ENCODE data around the gene OSBPL9.

The OSBPL9 gene

DNA sequence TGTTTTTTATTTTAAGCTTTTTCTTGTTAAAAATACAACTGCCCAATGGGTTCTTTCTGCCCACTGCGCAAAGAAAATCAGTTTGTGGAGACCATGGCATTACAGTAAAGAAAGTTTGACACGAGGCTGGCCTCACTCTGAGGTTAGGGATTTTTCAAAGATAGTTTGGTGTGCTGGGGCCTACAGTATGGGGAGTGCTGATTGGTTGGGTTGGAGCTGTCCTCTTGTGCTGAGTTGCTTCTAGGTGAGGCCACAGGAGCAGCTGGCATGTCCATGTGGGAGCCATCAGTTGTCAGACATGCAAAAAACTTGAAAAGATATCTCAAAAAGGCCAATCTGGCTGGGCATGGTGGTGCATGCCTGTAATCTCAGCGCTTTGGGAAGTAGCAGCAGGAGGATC is 14.0 kb downstream of the OSBPL9 start:
- no peak for FAIRE-seq
- DNase-seq (ENCODE audit: insufficient read length, low spot score), result no peak
- TF ChIP-seq POLR2A (IDR thresholded peaks at IDR 0.05; ENCODE audit: low read depth, low read length) (no peak), POU2F2 (IDR thresholded peaks at IDR 0.05; ENCODE audit: low read depth, low read length) (no peak), PAX5 (IDR thresholded peaks at IDR 0.05; ENCODE audit: insufficient read depth, low read length, severe bottlenecking) (no peak), POLR2AphosphoS5 (IDR thresholded peaks at IDR 0.05; ENCODE audit: low read depth, low read length) (no peak), SPI1 (IDR thresholded peaks at IDR 0.05; ENCODE audit: low read depth, low read length) (no peak), TAF1 (IDR thresholded peaks at IDR 0.05; ENCODE audit: low read depth, low read length) (no peak)

DNA sequence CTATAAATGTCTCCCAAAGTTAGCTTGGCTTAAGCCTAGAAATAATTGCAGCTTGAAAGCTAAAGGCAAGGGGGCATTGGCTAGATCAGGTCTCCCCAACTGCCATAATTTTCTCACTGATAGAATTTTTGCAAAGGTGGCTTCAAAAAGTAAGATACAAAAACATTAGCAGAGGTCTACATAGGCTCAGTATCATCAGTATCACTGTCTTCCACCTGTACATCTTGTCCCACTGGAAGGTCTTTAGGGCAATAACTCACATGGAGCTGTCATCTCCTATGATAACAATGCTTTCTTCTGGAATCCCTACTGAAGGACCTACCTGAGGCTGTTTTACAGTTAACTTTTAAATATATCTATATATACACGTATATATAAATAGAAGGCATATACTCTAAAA is 14.9 kb downstream of the OSBPL9 start:
- no peak for DNase-seq (ENCODE audit: insufficient read length, low spot score)
- no peak for TF ChIP-seq POU2F2 (IDR thresholded peaks at IDR 0.05; ENCODE audit: low read depth, low read length)
- no peak for TF ChIP-seq TAF1 (IDR thresholded peaks at IDR 0.05; ENCODE audit: low read depth, low read length)
- TF ChIP-seq POLR2A (IDR thresholded peaks at IDR 0.05; ENCODE audit: low read depth, low read length), result no peak
- TF ChIP-seq PAX5 (IDR thresholded peaks at IDR 0.05; ENCODE audit: insufficient read depth, low read length, severe bottlenecking), result no peak
- TF ChIP-seq POLR2AphosphoS5 (IDR thresholded peaks at IDR 0.05; ENCODE audit: low read depth, low read length), result no peak
- TF ChIP-seq SPI1 (IDR thresholded peaks at IDR 0.05; ENCODE audit: low read depth, low read length), result no peak
- FAIRE-seq, result no peak

DNA sequence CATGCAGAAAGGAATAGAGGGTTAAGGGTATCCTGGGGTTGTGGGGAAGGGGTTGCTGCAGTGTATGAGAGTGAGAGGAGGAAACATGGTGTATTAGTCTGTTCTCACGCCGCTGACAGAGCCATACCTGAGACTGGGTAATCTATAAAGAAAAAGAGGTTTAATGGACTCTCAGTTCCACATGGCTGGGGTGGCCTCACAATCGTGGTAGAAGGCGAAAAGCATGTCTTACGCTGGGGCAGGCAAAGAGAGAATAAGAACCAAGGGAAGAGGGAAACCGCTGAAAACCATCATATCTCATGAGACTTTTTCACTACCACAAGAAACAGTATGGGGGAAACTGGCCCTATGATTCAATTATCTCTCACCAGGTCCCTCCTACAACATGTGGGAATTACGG is 17.7 kb downstream of the OSBPL9 start:
- FAIRE-seq, result no peak
- no peak for TF ChIP-seq SPI1 (IDR thresholded peaks at IDR 0.05; ENCODE audit: low read depth, low read length)
- TF ChIP-seq POLR2AphosphoS5 (IDR thresholded peaks at IDR 0.05; ENCODE audit: low read depth, low read length), result no peak

DNA sequence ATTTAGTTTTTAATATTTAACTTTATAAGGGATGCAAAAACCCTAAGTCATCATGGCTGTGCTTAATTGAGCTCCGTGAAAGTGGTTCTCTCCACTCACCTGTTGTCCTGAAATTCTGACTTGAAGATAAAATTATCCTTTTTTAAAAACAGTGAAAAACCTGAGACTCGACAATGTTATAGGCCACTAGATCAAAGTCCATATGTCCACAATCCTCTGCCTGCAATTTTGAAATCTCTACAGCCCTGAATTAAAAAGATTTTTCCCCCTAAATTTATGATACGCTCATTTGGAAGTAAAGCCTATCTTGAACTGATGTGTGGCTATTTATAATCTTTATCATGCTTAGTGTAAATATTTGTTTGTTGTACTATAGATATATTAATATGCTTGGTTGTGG is 18.7 kb downstream of the OSBPL9 start:
- TF ChIP-seq PAX5 (IDR thresholded peaks at IDR 0.05; ENCODE audit: insufficient read depth, low read length, severe bottlenecking) (no peak), POLR2A (IDR thresholded peaks at IDR 0.05; ENCODE audit: low read depth, low read length) (no peak), POLR2AphosphoS5 (IDR thresholded peaks at IDR 0.05; ENCODE audit: low read depth, low read length) (no peak), POU2F2 (IDR thresholded peaks at IDR 0.05; ENCODE audit: low read depth, low read length) (no peak), TAF1 (IDR thresholded peaks at IDR 0.05; ENCODE audit: low read depth, low read length) (no peak), SPI1 (IDR thresholded peaks at IDR 0.05; ENCODE audit: low read depth, low read length) (no peak)
- no peak for FAIRE-seq
- DNase-seq (ENCODE audit: insufficient read length, low spot score), result no peak

More for the DNA sequence above, 17.7 kb downstream of the OSBPL9 start:
- no peak for DNase-seq (ENCODE audit: insufficient read length, low spot score)

DNA sequence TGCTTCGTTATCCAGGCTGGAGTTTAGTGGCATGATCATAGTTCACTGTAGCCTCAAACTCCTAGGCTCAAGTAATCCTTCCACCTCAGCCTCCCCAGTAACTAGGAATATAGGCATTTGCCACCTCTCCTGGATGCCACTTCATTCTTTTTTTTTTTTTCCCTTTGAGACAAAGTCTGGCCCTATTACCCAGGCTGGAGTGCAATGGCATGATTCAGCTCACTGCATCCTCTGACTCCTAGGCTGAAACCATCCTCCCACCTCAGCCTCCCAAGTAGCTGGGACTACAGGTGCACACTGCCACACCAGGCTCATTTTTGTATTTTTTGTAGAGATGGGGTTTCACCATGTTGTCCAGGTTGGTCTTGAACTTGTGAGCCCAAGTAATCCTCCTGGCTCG is 19.3 kb downstream of the OSBPL9 start:
- no peak for FAIRE-seq
- TF ChIP-seq PAX5 (IDR thresholded peaks at IDR 0.05; ENCODE audit: insufficient read depth, low read length, severe bottlenecking), result no peak
- TF ChIP-seq TAF1 (IDR thresholded peaks at IDR 0.05; ENCODE audit: low read depth, low read length), result no peak
- no peak for TF ChIP-seq POLR2A (IDR thresholded peaks at IDR 0.05; ENCODE audit: low read depth, low read length)
- no peak for TF ChIP-seq POU2F2 (IDR thresholded peaks at IDR 0.05; ENCODE audit: low read depth, low read length)
- no peak for TF ChIP-seq SPI1 (IDR thresholded peaks at IDR 0.05; ENCODE audit: low read depth, low read length)
- TF ChIP-seq POLR2AphosphoS5 (IDR thresholded peaks at IDR 0.05; ENCODE audit: low read depth, low read length), result no peak
- DNase-seq (ENCODE audit: insufficient read length, low spot score), result no peak

DNA sequence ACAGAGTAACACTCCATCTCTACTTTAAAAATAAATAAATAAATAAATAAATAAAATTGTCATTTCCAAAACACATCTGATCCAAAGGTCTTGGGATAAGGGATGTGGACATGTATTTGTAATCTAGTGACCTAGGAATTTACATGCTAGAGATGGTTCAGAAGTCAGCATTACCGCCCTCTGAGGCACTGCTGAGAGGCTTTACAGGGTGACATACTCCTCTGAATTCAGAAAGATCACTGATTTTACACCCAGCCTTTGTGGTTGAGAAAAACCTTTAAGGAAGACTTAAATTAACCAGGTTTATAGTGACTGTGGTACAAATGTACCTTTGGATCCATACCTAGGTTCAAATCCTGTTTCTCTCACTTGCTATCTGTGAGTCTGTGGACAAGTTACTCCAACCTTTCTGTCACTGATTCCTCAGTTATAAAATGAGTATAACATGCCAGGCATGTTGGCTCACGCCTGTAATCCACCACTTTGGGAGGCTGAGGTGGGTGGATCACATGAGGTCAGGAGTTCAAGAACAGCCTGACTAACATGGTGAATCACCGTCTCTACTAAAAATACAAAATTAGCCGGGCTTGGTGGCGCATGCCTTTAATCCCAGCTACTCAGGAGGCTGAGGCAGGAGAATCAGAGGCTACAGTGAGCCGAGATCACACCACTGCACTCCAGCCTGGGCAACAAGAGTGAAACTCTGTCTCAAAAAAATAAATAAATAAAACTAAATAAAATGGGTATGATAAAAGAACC is 20.1 kb downstream of the OSBPL9 start:
- no peak for DNase-seq (ENCODE audit: insufficient read length, low spot score)
- FAIRE-seq, result no peak

DNA sequence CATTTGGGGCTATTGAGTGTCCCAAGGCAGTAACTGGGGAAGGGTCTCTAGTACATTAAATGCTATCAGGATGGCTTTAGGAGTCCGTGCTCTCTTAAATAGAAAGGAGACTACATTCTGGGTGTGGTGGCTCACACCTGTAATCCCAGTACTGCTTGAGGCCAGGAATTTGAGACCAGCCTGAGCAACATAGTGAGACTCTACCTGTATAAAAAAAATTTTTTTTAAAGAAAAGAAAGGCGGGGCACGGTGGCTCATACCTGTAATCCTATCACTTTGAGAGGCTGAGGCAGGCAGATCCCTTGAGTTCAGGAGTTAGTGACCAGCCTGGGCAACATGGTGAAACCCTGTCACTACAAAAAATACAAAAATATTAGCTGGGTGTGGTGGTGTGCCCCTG is 21.5 kb downstream of the OSBPL9 start:
- DNase-seq (ENCODE audit: insufficient read length, low spot score) (no peak), FAIRE-seq (no peak)
- TF ChIP-seq POU2F2 (IDR thresholded peaks at IDR 0.05; ENCODE audit: low read depth, low read length) (no peak), POLR2AphosphoS5 (IDR thresholded peaks at IDR 0.05; ENCODE audit: low read depth, low read length) (no peak), TAF1 (IDR thresholded peaks at IDR 0.05; ENCODE audit: low read depth, low read length) (no peak), POLR2A (IDR thresholded peaks at IDR 0.05; ENCODE audit: low read depth, low read length) (no peak), SPI1 (IDR thresholded peaks at IDR 0.05; ENCODE audit: low read depth, low read length) (no peak), PAX5 (IDR thresholded peaks at IDR 0.05; ENCODE audit: insufficient read depth, low read length, severe bottlenecking) (no peak)

More for the DNA sequence above, 20.1 kb downstream of the OSBPL9 start:
- no peak for TF ChIP-seq TAF1 (IDR thresholded peaks at IDR 0.05; ENCODE audit: low read depth, low read length)
- TF ChIP-seq SPI1 (IDR thresholded peaks at IDR 0.05; ENCODE audit: low read depth, low read length), result no peak
- no peak for TF ChIP-seq PAX5 (IDR thresholded peaks at IDR 0.05; ENCODE audit: insufficient read depth, low read length, severe bottlenecking)
- TF ChIP-seq POU2F2 (IDR thresholded peaks at IDR 0.05; ENCODE audit: low read depth, low read length), result no peak
- TF ChIP-seq POLR2AphosphoS5 (IDR thresholded peaks at IDR 0.05; ENCODE audit: low read depth, low read length), result no peak
- no peak for TF ChIP-seq POLR2A (IDR thresholded peaks at IDR 0.05; ENCODE audit: low read depth, low read length)

DNA sequence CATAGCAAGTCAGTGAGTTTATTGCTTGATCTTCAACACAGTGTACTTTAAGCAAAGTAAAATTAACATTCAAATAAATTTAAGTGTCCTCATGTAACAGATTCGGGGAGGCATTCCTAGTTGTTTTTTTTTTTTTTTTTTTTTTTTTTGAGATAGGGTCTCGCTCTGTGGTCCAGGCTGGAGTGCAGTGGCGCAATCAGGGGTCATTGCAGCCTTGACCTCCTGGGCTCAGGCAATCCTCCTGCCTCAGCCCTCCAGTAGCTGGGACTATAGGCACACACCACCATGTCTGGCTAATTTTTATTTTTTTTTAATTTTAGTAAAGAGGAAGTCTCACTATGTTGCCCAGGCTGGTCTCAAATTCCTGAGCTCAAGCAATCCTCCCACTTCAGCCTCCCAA is 22.8 kb downstream of the OSBPL9 start:
- DNase-seq (ENCODE audit: insufficient read length, low spot score) (no peak), FAIRE-seq (no peak)
- no peak for TF ChIP-seq SPI1 (IDR thresholded peaks at IDR 0.05; ENCODE audit: low read depth, low read length)
- TF ChIP-seq TAF1 (IDR thresholded peaks at IDR 0.05; ENCODE audit: low read depth, low read length), result no peak
- no peak for TF ChIP-seq POLR2A (IDR thresholded peaks at IDR 0.05; ENCODE audit: low read depth, low read length)
- no peak for TF ChIP-seq PAX5 (IDR thresholded peaks at IDR 0.05; ENCODE audit: insufficient read depth, low read length, severe bottlenecking)
- no peak for TF ChIP-seq POLR2AphosphoS5 (IDR thresholded peaks at IDR 0.05; ENCODE audit: low read depth, low read length)
- no peak for TF ChIP-seq POU2F2 (IDR thresholded peaks at IDR 0.05; ENCODE audit: low read depth, low read length)

DNA sequence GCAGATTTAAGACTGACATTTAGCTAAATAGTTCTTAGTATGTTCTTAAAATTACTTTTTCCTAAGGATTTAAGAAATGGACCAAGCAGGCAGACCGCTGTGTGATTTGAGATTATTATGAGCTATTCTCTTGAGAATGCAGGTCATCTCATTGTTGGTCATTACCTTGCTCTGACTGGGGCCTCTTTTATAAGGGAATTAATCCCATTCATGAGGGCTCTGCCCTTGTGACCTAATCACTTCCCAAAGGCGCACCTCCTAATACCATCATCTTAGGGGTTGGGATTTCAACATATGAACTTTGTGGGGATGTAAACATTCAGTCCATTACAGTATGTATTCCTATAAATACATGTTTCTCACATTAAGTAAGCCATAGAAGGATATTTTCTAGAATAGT is 24.2 kb downstream of the OSBPL9 start:
- no peak for TF ChIP-seq PAX5 (IDR thresholded peaks at IDR 0.05; ENCODE audit: insufficient read depth, low read length, severe bottlenecking)
- FAIRE-seq (no peak), DNase-seq (ENCODE audit: insufficient read length, low spot score) (no peak)

DNA sequence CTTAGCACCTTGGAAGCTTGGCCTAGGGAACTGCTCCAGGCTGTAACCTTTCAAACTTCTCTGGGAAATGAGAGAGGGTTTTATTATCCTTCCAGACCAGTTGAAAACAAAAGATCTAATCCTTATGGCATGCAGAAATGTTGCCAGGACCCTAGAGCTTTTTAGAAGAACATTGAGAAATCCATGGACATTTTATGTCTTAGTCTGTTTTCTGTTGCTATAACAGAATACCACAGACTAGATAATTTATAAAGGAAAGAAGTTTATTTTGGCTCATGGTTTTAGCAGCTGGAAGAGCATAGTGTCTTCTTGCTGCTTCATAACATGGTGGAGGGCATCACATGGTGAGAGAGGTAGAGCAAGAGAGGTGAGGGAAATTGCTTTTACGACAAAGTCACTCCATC is 25.8 kb downstream of the OSBPL9 start:
- TF ChIP-seq TAF1 (IDR thresholded peaks at IDR 0.05; ENCODE audit: low read depth, low read length) (no peak), POU2F2 (IDR thresholded peaks at IDR 0.05; ENCODE audit: low read depth, low read length) (no peak), SPI1 (IDR thresholded peaks at IDR 0.05; ENCODE audit: low read depth, low read length) (no peak), POLR2AphosphoS5 (IDR thresholded peaks at IDR 0.05; ENCODE audit: low read depth, low read length) (no peak), POLR2A (IDR thresholded peaks at IDR 0.05; ENCODE audit: low read depth, low read length) (no peak), PAX5 (IDR thresholded peaks at IDR 0.05; ENCODE audit: insufficient read depth, low read length, severe bottlenecking) (no peak)
- DNase-seq (ENCODE audit: insufficient read length, low spot score) (no peak), FAIRE-seq (no peak)
